Fibroblast of skin of right quadriceps (primary cell): ENCODE data around the gene FRK.
"Not testable (repeated sequence)": the region's sequence is repeated elsewhere in the genome, so short reads cannot be mapped to it uniquely, and the experiment has no call there.

ENCODE experiments used
- DNase-seq: peaks from one replicate; pipeline ENCODE4 v3.0.0-alpha.2; 2013

Gene FRK

GRCh38 chr6:116003668-116004067 lies 57.0 kb downstream of the FRK start:
- DNase-seq: no peak

DNA sequence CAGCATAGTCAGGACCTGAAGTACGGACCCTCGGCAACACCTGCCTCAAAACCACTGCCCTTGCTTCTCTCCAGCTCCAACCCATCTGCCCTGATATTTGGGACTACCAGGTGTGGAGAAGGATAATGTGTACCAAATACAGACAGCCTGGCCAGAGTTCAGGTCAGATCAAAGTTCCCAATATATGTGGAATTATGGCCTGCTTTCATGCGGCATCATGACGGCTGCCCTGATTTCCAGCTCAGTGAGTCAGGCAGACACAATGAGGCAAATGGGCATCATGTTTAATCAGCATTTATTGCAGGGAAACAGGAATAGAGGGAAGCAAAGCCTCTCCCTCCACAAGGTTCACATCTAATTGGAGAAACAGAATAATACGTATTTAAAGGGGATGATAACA lies 57.9 kb downstream of the FRK start:
- DNase-seq: no peak

GRCh38 chr6:115999235-115999634 lies 61.5 kb downstream of the FRK start:
- DNase-seq: no peak

DNA sequence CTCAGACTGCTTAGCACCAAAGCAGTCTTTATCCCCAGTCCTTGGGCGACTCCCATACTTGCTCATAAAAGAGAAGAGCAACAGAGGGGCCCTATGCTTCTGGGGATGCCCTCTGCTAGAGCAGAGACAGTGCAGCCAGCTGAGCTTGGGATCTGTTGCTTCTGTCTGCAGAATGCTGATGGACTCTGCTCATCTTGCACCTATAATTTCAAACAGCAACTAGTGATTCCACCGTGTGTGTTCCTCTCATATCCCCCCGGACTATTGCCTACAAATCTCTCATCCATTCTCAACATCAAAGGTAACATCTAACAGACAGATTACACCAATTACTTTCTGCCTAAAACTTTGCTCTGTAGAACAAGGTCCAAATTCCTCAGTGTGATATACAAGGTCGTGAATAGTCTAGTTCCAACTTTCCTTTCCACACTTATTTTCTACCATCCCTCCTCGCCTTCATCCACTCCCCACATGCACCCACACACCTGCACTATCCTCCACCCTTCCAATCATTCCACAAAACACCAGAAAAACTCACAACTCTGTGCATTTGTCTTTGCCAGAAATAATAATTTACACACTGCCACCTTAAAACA lies 62.6 kb downstream of the FRK start:
- no peak for DNase-seq

DNA sequence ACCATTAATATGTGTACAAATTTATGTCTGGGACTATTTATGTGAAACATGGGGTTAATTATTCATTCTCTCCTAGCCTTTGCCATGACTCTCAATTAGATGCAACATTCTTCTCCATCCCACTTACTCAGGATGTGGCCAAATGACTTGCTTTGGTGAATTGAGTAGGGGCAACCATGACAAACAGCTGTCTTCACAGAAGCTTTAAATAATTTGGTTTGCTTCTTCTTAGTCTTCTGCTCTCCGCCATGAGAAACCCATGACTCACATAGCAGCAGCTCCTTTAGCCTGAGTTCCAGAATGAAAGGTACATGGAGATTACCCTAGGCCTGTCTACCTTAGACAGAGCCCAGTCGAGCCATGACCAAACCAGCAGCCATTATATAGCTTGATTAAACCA lies 74.7 kb downstream of the FRK start:
- no peak for DNase-seq

- DNase-seq: no peak
Measured at GRCh38 chr6:115984809-115985208, 75.9 kb downstream of the FRK start.

DNA sequence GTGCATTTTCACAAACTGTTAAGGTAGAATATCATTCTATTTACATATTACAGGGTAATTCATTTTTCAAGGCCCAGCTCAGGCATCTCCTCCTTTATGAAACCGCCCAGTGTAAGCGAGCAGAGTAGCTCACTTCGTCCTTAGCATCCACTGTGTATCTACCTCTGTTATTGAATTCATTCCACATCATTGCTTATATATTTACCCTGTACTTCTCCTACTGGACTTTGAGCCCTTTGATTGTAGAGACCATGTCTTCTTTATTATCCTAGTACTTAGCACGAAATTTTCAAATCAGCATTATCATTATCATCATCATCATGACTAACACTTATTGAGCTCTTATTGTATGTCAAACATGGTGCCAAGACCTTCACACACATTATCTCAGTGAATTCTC lies 76.7 kb downstream of the FRK start:
- no peak for DNase-seq

- DNase-seq: no peak
Measured at GRCh38 chr6:115982453-115982852, 78.2 kb downstream of the FRK start.

GRCh38 chr6:115977220-115977619 lies 83.5 kb downstream of the FRK start:
- no peak for DNase-seq

DNA sequence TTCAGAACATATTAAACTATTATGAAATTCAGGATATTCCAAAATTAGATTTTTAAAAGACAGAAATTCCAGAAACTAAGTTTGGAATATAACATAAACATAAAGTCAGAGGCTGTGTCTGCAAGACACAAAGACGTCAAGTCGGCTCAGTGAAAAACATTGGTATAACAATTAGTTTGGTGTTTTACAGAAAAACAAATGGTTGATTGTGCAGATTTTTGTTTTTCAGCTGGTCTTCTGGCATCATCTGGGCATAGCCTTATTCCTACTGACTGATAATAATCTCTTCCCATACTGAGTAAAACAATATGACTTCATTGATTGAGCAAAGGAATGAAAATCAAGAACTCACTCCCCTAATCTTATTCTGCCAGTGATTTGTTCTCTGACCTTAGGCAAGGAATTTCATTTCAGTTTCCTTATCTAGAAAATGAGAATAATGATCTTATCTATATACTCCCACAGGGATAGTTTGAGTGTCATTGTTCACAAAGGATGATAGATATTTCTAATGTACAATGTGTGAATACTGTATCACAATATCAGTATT lies 84.3 kb downstream of the FRK start:
- no peak for DNase-seq

DNA sequence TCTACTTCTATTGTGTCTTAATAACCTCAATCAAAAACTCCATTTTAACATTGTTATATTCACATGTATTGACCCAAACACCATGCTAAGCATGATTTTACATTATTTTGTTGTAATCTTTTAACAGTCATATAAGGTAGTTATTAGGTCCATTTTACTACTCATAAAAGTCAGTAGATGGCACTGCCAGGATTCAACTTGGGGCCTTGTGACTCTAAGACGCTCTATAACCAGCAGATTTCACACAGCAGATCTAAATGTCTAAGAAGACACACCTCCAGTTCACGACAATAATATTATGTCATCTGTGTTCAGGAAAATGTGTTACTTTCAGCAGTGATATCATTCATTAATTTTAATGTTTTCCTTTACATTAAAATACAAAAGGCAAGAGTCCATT lies 88.0 kb downstream of the FRK start:
- no peak for DNase-seq

DNA sequence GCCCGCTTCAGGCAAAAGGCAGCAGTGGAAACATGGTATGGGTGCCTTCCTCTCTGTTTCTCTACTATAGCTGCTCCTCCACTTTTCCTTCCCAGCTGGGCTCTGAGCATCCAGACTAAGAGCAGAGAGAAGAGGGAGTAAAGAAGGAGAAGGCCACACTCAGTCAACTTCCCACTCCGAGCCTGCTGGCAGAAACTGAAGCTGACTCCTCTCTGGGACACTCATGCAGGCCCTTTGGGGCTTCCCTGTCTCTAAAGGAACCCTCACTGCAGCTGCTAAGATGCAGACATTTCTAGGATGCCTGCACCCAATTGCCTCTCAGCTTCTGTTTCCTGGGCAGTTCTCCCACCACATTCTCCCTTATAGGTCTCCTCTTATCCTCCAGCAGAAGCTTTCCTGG lies 88.9 kb downstream of the FRK start:
- DNase-seq: no peak

- peak; percentile 57 for DNase-seq
Measured at GRCh38 chr6:115969930-115970273, 90.8 kb downstream of the FRK start.

DNA sequence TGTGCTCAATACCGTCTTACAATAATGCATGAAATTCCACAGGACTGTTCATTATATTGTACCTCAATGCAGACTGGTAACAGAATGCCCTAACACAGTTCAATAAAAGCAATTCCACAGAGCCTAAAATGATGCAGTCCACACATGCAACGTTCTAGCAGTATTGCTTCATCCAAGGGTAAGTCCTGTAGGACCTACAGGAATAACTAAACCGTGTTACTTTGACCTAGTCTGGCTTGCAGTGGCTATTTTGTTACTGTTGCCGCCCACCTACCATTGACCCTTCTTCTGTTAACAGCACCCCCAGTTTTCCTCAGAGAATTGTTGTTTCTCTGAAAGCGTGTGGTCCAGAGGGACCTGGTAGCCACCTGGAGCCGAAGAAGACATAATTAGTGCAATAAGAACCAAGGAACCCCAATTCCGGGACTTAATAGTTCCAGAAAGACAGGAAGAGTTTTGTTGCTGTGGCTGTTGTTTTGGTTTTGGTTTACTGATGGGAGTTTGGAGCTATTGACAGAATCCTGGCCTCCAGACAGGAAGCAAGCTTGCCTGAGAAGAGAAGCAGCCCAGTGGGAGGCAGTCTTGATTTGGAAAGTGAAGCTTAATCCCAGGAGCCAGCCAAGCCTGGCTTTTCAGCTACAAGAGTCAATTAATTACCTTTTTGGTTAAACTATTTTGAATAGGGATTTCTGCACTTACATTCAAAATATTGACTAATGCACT lies 91.3 kb downstream of the FRK start:
- peak; percentile 1 for DNase-seq

DNA sequence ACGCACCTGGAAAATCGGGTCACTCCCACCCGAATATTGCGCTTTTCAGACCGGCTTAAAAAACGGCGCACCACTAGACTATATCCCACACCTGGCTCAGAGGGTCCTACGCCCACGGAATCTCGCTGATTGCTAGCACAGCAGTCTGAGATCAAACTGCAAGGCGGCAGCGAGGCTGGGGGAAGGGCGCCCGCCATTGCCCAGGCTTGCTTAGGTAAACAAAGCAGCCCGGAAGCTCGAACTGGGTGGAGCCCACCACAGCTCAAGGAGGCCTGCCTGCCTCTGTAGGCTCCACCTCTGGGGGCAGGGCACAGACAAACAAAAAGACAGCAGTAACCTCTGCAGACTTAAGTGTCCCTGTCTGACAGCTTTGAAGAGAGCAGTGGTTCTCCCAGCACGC lies 100.4 kb downstream of the FRK start:
- not testable (repeated sequence) for DNase-seq

GRCh38 chr6:115958958-115959357 lies 101.7 kb downstream of the FRK start:
- DNase-seq: no peak

GRCh38 chr6:115954740-115955139 lies 106.0 kb downstream of the FRK start:
- no peak for DNase-seq

GRCh38 chr6:115948751-115949150 lies 111.9 kb downstream of the FRK start:
- DNase-seq: no peak

DNA sequence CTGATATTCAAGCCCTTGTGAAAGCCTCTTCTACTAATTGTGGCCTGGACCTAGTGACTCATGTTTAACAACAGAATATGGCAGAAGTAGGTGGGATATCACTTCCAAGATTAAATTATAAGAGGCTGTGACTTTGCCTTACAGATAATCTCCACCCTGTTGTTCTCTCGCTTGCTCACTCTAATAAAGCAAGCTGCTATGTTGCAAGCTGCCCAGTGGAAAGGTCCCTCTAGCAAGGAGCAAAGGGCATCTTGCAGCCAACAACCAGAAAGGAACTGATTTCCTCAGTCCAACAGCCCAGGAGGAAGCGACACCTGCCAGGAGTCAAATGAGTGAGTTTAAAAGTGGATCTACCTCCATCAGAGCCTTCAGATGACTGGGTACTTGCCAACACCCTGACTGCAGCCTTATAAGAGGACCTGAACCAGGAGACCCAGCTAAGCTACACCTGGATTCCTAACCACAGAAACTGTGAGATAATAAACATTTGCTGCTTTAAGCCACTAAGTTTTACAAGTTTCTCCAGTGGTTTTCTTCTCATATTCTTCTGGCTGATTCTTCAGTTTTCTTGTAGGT lies 112.6 kb downstream of the FRK start:
- no peak for DNase-seq

DNA sequence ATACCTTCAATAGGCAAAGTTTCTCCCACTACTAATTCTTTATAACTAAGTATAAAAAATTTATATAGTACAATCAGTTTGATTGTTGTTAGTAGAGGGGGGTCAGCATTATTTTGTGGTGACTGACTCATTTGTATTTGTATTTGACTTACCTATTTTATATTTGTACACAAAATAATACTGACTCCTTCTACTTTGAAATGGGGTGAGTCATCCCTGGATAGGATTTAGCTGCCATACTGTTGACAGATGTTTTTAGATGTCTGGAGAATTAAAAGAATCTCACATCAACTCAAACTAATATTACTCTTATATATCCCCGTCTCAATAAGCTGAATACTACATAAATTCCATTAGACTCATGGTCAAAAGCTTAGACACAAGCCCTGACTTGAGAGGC lies 114.9 kb downstream of the FRK start:
- no peak for DNase-seq

- no peak for DNase-seq
Measured at GRCh38 chr6:115945306-115945705, 115.4 kb downstream of the FRK start.

- not testable (repeated sequence) for DNase-seq
Measured at GRCh38 chr6:115944829-115945228, 115.9 kb downstream of the FRK start.

- not testable (repeated sequence) for DNase-seq
Measured at GRCh38 chr6:115937502-115937901, 123.2 kb downstream of the FRK start.

DNA sequence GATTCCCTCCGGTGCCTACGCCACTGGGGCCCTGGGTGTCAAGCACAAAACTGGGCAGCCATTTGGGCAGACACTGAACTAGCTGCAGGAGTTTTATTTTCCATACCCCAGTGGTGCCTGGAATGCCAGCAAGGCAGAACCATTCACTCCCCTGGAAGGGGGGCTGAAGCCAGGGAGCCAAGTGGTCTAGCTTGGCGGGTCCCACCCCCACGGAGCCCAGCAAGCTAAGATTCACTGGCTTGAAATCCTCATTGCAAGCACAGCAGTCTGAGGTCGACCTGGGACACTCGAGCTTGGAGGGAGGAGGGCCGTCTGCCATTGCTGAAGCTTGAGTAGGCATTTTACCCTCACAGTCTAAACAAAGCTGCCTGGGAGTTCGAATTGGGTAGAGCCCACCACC lies 125.3 kb downstream of the FRK start:
- DNase-seq: no peak
